Mesenchymal stem cell (in vitro differentiated cells and primary cell): Measurements from ENCODE around the gene SKAP2.

ENCODE experiments used
- DNase-seq: peaks from one replicate; pipeline ENCODE4 v3.0.0-alpha.2; 2013
- H2AFZ ChIP-seq: one replicate; pipeline ENCODE4 v1.6.1; 2013; ENCODE audit warnings: low read depth, mild to moderate bottlenecking, control low read depth, inconsistent platforms, low read length, moderate library complexity
- H2AK5ac ChIP-seq: 2 replicates; pipeline ENCODE4 v1.6.1; 2013; ENCODE audit warnings: low read length, moderate library complexity, mild to moderate bottlenecking, inconsistent platforms; ENCODE audit not compliant: severe bottlenecking
- H2BK120ac ChIP-seq: one replicate; pipeline ENCODE4 v1.6.1; 2013; ENCODE audit warnings: low read depth, mild to moderate bottlenecking, inconsistent platforms, low read length, moderate library complexity
- H2BK12ac ChIP-seq, 2 experiments: one replicate each; pipeline ENCODE4 v1.6.1; 2013; ENCODE audit warnings: inconsistent platforms in 2 of 2, low read length in 2 of 2, mild to moderate bottlenecking in 2 of 2, moderate library complexity in 2 of 2, control low read depth in 1 of 2
- H2BK15ac ChIP-seq: one replicate; pipeline ENCODE4 v1.6.1; 2013; ENCODE audit warnings: mild to moderate bottlenecking, low read depth, inconsistent platforms; ENCODE audit not compliant: poor library complexity, severe bottlenecking
- H2BK5ac ChIP-seq: 2 replicates; pipeline ENCODE4 v1.6.1; 2013; ENCODE audit warnings: low read depth, mild to moderate bottlenecking, low read length, control low read depth, inconsistent platforms; ENCODE audit not compliant: poor library complexity, severe bottlenecking
- H3K14ac ChIP-seq, 2 experiments: one replicate each; pipeline ENCODE4 v1.6.1; 2013; ENCODE audit warnings: inconsistent platforms in 2 of 2, low read length in 2 of 2, control low read depth in 1 of 2, mild to moderate bottlenecking in 1 of 2, moderate library complexity in 1 of 2
- H3K18ac ChIP-seq, 2 experiments: one replicate each; pipeline ENCODE4 v1.6.1; 2013; ENCODE audit warnings: inconsistent platforms in 2 of 2, low read length in 2 of 2, control low read depth in 1 of 2, low read depth in 1 of 2, mild to moderate bottlenecking in 1 of 2
- H3K23ac ChIP-seq, 2 experiments: one replicate each; pipeline ENCODE4 v1.6.1; 2013; ENCODE audit warnings: inconsistent platforms in 2 of 2, low read length in 2 of 2, mild to moderate bottlenecking in 2 of 2, moderate library complexity in 2 of 2, control low read depth in 1 of 2
- H3K27ac ChIP-seq: 2 replicates; pipeline ENCODE4 v1.5.1; 2013; ENCODE audit warnings: mild to moderate bottlenecking, moderate library complexity, low read length, control low read depth, inconsistent platforms; ENCODE audit not compliant: poor library complexity, severe bottlenecking
- H3K27me3 ChIP-seq, 2 experiments: 2 replicates each; pipeline versions ENCODE4 v1.6.1 to v1.7.0; 2013; ENCODE audit warnings: low read length in 2 of 2, mild to moderate bottlenecking in 2 of 2, moderate library complexity in 2 of 2, control low read depth in 1 of 2, inconsistent platforms in 1 of 2; ENCODE audit not compliant: control insufficient read depth in 1 of 2, insufficient read depth in 1 of 2
- H3K36me3 ChIP-seq, 2 experiments: 2 replicates each; pipeline versions ENCODE4 v1.6.1 to v1.7.0; 2013; ENCODE audit warnings: low read length in 2 of 2, control low read depth in 1 of 2, inconsistent platforms in 1 of 2, low read depth in 1 of 2, mild to moderate bottlenecking in 1 of 2; ENCODE audit not compliant: insufficient read depth in 2 of 2, control insufficient read depth in 1 of 2
- H3K4ac ChIP-seq, 2 experiments: one replicate each; pipeline ENCODE4 v1.6.1; 2013; ENCODE audit warnings: inconsistent platforms in 2 of 2, low read length in 2 of 2, mild to moderate bottlenecking in 2 of 2, moderate library complexity in 2 of 2, control low read depth in 1 of 2, low read depth in 1 of 2
- H3K4me1 ChIP-seq: 2 replicates; pipeline ENCODE4 v1.6.1; 2013; ENCODE audit warnings: low read depth, low read length, control low read depth; ENCODE audit not compliant: control insufficient read depth, insufficient read depth
- H3K4me2 ChIP-seq: 2 replicates; pipeline ENCODE4 v1.6.1; 2013; ENCODE audit warnings: low read length, mild to moderate bottlenecking, inconsistent platforms; ENCODE audit not compliant: poor library complexity, severe bottlenecking
- H3K4me3 ChIP-seq, 2 experiments: 2 replicates each; pipeline versions ENCODE4 v1.5.1 to v1.7.0; 2013; ENCODE audit warnings: low read length in 2 of 2, mild to moderate bottlenecking in 2 of 2, control low read depth in 1 of 2, low read depth in 1 of 2; ENCODE audit not compliant: insufficient read depth in 1 of 2
- H3K79me1 ChIP-seq: replicated peaks from 2 replicates; pipeline ENCODE4 v1.6.1; 2013; ENCODE audit warnings: mild to moderate bottlenecking, control low read depth, low read length, inconsistent platforms; ENCODE audit not compliant: poor library complexity, severe bottlenecking
- H3K9ac ChIP-seq: 2 replicates; pipeline ENCODE4 v1.7.0; 2013; ENCODE audit warnings: mild to moderate bottlenecking, low read length, moderate library complexity
- H3K9me3 ChIP-seq: 2 replicates; pipeline ENCODE4 v1.7.0; 2013; ENCODE audit warnings: mild to moderate bottlenecking, low read length; ENCODE audit not compliant: control insufficient read depth
- H4K8ac ChIP-seq: one replicate; pipeline ENCODE4 v1.6.1; 2013; ENCODE audit warnings: inconsistent platforms, mild to moderate bottlenecking, low read length, moderate library complexity
- H4K91ac ChIP-seq: one replicate; pipeline ENCODE4 v1.6.1; 2013; ENCODE audit warnings: mild to moderate bottlenecking, low read length, inconsistent platforms
- WGBS: methylation state at CpG from one replicate; pipeline ENCODE4 v1.1.7; 2013; ENCODE audit warnings: mixed read lengths; 5-methylcytosine and 5-hydroxymethylcytosine counted together

SKAP2 gene

GRCh38 chr7:26696161-26696560 lies 168.2 kb downstream of the SKAP2 start:
- no peak overlapping the region for H4K91ac ChIP-seq
- no peak overlapping the region for H3K23ac ChIP-seq
- no peak overlapping the region for H2AK5ac ChIP-seq
- no peak overlapping the region for H3K4me2 ChIP-seq
- H2BK5ac ChIP-seq = no peak overlapping the region
- H3K27ac ChIP-seq = no peak overlapping the region
- H2BK15ac ChIP-seq = no peak overlapping the region
- no peak for DNase-seq
- H3K27me3 ChIP-seq = no peaks in the 10 kb centered on the region
- H3K4me1 ChIP-seq = no peaks in the 10 kb centered on the region
- no peak overlapping the region for H2BK120ac ChIP-seq
- no peak overlapping the region for H3K18ac ChIP-seq
- H3K9me3 ChIP-seq = no peaks in the 10 kb centered on the region
- no peak overlapping the region for H3K14ac ChIP-seq
- no peak overlapping the region for H3K4me3 ChIP-seq
- H3K4ac ChIP-seq = no peak overlapping the region
- no peaks in the 10 kb centered on the region for H3K36me3 ChIP-seq
- H3K79me1 ChIP-seq = no peaks in the 10 kb centered on the region
- H4K8ac ChIP-seq = no peak overlapping the region
- H3K9ac ChIP-seq = no peak overlapping the region
- H2AFZ ChIP-seq = no peak overlapping the region
- H2BK12ac ChIP-seq = no peak overlapping the region

DNA sequence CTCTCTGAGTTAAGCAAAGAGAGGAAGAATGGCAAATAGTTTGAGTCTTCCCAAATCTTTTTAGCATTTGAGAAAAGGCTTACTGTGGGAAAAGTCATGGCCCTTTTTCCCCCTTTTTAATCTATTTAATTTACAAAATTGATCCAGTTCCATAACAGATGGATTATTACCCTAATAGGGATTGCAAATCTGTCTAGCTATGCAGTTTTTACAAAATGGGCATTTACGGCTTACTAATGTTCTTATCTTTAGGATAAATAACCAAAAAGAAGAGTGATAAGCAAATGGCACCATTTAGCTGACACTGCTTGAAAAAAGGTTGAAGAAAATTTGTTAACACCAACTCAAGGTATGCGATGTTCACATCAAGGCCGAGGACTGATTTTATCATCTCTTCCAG lies 169.7 kb downstream of the SKAP2 start:
- Histone ChIP-seq H4K91ac (no peak overlapping the region), H3K14ac (no peak overlapping the region), H3K23ac (no peak overlapping the region), H3K9me3 (no peaks in the 10 kb centered on the region), H3K4me3 (no peak overlapping the region), H3K4me1 (no peaks in the 10 kb centered on the region), H3K27ac (no peak overlapping the region), H3K18ac (no peak overlapping the region), H2BK12ac (no peak overlapping the region), H3K4ac (no peak overlapping the region), H2BK5ac (no peak overlapping the region), H2AK5ac (no peak overlapping the region), H3K9ac (no peak overlapping the region), H3K4me2 (no peak overlapping the region), H2AFZ (no peak overlapping the region), H2BK15ac (no peak overlapping the region), H3K36me3 (no peaks in the 10 kb centered on the region), H2BK120ac (no peak overlapping the region), H3K79me1 (no peaks in the 10 kb centered on the region), H4K8ac (no peak overlapping the region), H3K27me3 (no peaks in the 10 kb centered on the region)
- no peak for DNase-seq
- no CpG with 5 or more reads among the region's 3 CpGs for WGBS

DNA sequence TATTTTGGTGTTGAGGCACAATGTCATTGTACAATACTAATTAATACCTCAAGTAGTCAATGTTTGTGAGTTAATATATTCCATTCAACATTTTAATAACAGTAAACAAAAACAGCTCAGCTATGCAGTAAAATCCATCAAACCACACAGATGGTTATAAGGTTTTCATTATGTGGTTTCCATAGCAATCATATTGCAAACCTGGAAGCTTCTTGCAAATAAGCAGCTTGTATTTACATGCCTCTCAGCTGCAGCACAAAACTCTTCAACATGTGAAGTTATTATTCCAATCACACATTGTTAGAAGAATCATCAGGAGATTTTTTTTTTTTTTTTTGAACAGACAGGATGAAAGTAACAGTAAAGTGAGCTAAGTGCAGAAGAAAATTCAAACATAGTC lies 170.2 kb downstream of the SKAP2 start:
- no peak for DNase-seq
- Histone ChIP-seq H2AFZ (no peak overlapping the region), H3K18ac (no peak overlapping the region), H3K23ac (no peak overlapping the region), H2BK120ac (no peak overlapping the region), H3K27ac (no peak overlapping the region), H3K4ac (no peak overlapping the region), H3K79me1 (no peaks in the 10 kb centered on the region), H2BK12ac (no peak overlapping the region), H3K36me3 (no peaks in the 10 kb centered on the region), H4K91ac (no peak overlapping the region), H2BK5ac (no peak overlapping the region), H4K8ac (no peak overlapping the region), H3K4me3 (no peak overlapping the region), H2AK5ac (no peak overlapping the region), H3K9me3 (no peaks in the 10 kb centered on the region), H3K9ac (no peak overlapping the region), H3K27me3 (no peaks in the 10 kb centered on the region), H3K14ac (no peak overlapping the region), H2BK15ac (no peak overlapping the region), H3K4me1 (no peaks in the 10 kb centered on the region), H3K4me2 (no peak overlapping the region)

- H4K8ac ChIP-seq = no peak overlapping the region
- no peak overlapping the region for H2AK5ac ChIP-seq
- no peak overlapping the region for H2BK120ac ChIP-seq
- no peak overlapping the region for H3K4me2 ChIP-seq
- no peak overlapping the region for H2BK5ac ChIP-seq
- H3K79me1 ChIP-seq = no peaks in the 10 kb centered on the region
- H2BK15ac ChIP-seq = no peak overlapping the region
- no peak overlapping the region for H3K9ac ChIP-seq
- no peak for DNase-seq
- no peaks in the 10 kb centered on the region for H3K36me3 ChIP-seq
- H3K23ac ChIP-seq = no peak overlapping the region
- H2AFZ ChIP-seq = no peak overlapping the region
- H3K4ac ChIP-seq = no peak overlapping the region
- H3K9me3 ChIP-seq = no peaks in the 10 kb centered on the region
- WGBS = 78% methylated on average over 2 of the region's 2 CpGs
- no peak overlapping the region for H3K4me3 ChIP-seq
- H3K4me1 ChIP-seq = no peaks in the 10 kb centered on the region
- no peak overlapping the region for H3K14ac ChIP-seq
- H3K27ac ChIP-seq = no peak overlapping the region
- no peaks in the 10 kb centered on the region for H3K27me3 ChIP-seq
- no peak overlapping the region for H2BK12ac ChIP-seq
- H4K91ac ChIP-seq = no peak overlapping the region
- H3K18ac ChIP-seq = no peak overlapping the region
These were observed 172.5 kb downstream of the SKAP2 start for GRCh38 chr7:26691886-26692285.
